GM12892 (cell line): ENCODE results near the gene DLGAP1.

Experiments used
- POLR2A ChIP-seq: IDR thresholded peaks from 2 replicates; pipeline ENCODE4 v1.6.1; 2011; ENCODE audit warnings: low read depth, low read length, control low read depth
- POLR2AphosphoS5 ChIP-seq: IDR thresholded peaks from 2 replicates; pipeline ENCODE4 v1.6.1; 2011; ENCODE audit warnings: low read depth, low read length, control low read depth

- TF ChIP-seq POLR2AphosphoS5 (no peak), POLR2A (no peak)
Measured at GRCh38 chr18:3692113-3692621, 762.9 kb downstream of the DLGAP1 start.
